Measurements from ENCODE around the gene RAI14. TPM values are rescaled to one million over a fixed set of nuclear protein-coding genes. Genes with fewer than 3 reads are reported as not detected.
"Not testable (repeated sequence)": the region's sequence is repeated elsewhere in the genome, so short reads cannot be mapped to it uniquely, and the experiment has no call there.

Gene RAI14
- total RNA-seq, 1 donor from 2014 or later: 174 TPM

DNA sequence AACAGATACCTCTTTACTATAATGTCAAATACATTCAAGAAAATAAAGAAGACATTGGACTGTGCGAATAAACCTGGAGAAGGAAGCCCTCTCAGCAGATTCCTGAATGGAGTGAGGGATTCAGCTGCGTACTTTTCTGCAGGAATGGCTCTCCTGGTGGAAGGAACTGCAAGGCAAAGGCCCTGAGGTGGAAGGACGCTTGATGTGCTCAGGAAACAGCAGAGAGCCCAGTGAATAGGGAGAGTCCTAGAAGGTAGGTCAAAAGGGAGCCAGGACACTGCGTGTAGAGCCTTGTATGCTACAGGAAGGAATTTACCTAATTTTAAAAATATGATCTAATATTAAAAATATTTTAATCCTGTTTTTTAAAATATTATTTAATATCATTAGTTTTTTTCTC, 114.4 kb downstream of the RAI14 start:
- DNase-seq (ENCODE audit: low read depth): no peak

DNA sequence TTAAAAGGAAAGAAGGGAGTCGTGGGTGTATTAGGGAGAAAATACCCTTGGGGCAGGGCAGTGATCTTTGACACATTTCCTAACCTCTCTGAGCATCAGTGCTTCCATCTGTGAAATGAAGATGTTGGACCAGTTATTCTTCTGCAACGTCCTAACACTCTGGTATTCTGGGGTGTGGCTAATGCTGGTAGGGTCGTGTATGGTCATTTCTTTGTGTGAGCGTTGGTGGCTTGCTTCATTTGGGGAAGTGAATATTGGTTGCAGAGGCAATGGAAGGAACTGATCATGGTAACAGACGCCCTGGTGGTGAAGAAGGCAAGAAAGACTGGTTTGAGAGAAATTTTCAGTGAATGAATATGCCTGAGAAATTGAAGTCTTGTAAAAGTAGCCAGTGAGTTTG, 114.9 kb downstream of the RAI14 start:
- DNase-seq (ENCODE audit: low read depth): no peak

DNA sequence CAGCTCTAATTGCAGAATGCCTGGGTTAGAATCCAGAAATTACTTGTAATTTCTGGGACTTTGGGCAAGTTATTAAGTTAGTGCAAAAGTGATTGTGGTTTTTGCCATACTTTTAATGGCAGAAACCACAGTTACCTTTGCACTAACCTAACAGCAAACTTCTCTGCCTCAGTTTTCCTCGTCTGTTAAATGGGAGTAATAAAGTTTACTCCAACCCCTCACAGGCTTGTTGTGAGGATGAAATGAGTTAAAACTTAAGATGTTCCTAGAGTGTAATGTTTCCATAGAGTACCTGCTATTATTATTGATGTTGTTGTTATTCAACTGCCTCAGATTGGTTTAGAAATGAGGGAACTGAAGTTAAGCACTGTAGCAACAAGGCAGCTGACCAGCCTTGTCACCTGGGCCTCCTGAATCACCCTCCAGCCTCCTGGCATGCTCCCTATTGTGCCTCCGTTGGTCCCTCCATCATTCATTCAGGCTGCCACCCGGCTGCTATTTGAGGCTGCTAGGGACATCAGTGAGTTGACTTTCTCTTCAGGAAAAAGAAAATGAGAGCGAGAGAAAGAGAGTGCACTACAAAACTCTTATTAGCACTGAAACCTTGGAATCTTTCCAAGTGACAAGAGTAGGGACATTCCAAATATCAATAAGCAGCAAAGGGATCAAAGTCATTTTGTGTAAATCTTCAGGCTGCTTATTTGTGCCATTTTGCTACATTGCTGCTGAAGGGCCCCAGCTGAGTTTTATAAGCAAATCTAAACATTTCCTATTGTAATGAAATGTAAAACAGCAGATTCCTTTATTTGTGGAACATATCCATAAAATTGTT, 116.4 kb downstream of the RAI14 start:
- no peak for DNase-seq (ENCODE audit: low read depth)

DNA sequence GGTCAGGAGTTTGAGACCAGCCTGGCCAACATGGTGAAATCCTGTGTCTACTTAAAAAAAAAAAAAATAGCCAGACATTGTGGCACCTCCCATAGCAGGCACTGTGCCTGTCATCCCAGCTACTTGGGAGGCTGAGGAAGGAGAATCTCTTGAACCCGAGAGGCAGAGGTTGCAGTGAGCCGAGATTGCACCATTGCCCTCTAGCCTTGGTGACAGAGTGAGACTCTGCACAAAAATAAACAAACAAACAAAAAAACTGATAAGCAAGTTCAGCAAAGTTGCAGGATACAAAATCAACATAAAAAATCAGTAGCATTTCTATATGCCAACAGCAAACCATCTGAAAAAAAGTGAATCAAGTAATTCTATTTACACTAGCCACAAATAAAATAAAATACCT, 118.0 kb downstream of the RAI14 start:
- DNase-seq (ENCODE audit: low read depth): no peak

DNA sequence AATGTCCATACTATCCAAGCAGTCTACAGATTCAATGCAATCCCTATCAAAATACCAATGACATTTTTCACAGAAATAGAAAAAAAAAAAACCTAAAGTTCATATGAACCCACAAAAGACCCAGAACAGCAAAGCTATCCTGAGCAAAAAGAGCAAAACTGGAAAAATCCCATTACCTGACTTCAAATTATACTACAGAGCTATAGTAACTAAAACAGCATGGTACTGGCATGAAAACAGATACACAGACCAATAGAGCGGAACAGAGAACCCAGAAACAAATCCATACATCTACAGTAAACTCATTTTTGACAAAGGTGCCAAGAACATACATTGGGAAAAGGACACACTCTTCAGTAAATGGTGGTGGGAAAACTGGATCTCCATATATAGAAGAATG, 118.5 kb downstream of the RAI14 start:
- not testable (repeated sequence) for DNase-seq (ENCODE audit: low read depth)

DNA sequence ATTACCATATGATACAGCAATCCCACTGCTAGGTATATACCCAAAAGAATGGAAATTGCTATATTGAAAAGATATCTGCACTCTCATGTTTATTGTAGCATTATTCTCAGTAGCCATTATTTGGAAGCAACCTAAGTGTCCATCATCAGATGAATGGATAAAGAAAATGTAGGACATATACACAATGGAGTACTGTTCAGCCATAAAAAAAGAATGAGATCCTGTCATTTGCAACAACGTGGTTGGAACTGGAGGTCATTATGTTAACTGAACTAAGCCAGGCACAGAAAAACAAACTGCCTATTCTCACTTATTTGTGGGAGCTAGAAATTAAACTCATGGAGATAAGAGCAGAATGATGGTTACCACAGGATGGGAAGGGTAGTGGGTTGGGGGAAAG, 119.8 kb downstream of the RAI14 start:
- DNase-seq (ENCODE audit: low read depth): no peak

DNA sequence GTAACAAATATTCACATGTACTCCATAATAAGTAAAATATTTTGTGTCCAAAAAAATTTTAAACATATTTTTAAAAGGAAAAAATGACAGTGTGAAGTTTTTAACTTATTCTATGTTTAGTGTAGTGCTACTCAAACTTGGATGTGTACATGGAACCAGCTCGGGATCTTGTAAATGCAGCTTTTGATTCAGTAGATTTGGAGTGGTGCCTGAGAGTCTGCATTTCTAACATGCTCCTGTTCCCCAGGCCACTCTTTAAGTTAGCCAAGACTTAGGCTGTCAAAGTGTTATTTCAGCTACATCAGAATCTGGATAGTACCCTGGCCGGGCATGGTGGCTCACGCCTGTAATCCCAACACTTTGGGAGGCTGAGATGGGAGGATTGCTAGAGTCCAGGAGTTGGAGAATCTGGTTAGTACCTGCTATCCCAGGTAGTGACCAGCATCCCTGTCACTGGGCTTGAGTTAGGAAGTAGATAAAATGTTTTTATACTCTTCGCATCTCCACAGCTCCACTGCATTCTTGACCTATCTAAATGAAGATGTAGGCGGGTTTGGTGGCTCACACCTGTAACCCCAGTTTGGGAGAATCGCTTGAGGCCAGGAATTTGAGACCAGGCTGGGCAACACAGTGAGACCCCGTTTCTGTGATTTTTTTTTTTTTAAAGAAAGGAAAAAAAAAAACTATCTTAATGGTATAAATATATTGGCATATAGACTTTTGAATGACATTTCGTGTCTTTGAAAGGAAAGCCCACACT, 122.1 kb downstream of the RAI14 start:
- no peak for DNase-seq (ENCODE audit: low read depth)

DNA sequence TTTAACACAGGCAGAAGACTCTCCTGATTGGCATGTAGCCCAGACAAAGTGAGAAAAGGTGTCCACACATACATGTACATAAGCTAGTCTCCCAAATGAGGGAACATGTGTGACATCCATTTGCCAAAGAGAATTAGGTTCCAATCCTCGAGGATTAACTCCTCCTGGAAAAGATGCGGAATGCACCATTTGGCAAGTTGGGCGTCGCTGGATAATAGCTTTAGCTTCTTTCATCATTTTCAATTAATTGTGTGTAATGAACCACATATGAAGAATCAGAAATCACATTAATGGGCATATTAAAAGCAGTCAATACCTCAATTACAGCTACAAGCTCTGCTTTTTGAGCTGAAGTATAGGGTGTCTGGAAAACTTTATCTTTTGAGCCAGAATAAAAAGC, 127.8 kb downstream of the RAI14 start:
- not testable (repeated sequence) for DNase-seq (ENCODE audit: low read depth)

DNA sequence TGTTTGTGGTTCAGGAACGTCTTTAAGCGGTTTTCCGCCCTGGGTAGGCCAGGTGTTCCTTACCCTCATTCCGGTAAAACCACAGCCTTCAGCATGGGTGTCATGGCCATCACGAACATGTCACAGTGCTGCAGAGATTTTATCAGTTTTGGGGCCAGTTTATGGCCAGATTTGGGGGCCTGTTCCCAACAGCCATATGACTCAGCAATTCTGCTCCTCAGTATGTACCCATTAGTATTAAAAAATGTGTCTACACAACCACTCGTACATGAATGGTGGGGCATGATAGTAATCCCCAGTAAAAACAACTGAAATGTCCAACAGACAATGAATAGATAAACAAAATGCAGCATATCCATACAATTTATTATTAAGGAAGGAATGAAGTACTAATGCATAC, 130.9 kb downstream of the RAI14 start:
- DNase-seq (ENCODE audit: low read depth): no peak

DNA sequence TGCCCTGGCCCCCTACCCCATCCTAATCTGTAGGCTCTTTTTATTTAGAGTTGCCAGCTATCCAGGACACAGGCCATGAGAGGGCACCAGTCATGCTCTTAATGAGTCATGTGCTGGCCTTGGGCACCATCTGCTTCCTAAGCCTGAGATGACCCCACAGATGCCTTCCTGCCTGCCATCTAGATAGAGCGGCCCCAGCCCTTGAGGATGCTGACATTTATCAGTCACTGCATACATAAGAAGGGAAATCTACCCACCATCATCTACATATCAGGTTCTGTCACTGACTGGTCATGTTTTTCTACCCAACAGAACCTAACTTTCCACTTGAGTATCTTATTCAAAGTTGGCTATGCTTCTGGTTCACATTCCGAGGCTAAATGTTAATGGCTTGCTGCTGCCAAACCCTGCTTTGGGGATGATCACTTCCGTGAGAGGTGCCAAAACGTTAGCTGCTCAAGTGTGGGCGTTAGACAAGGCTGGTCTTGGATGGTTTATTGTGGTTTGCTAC, 132.9 kb downstream of the RAI14 start:
- peak; percentile 54 for DNase-seq (ENCODE audit: low read depth)

DNA sequence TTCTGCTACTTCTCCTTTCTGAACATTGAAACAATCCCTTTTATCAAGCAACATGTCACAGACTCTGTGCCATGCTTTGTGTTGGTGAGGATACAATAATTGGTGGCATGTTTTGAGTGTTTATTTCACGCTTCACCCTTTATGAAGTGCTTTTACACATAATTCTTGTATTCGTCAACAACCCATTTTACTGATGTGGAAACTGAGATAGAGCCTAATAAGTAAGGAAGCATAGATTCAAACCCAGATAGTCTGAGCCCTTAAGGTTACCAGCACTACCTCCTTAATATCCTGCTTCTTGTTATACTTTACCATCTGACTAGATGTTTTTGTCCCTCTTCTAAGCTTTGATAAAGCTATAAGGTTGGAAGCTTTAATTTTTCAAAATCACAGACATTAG, 133.5 kb downstream of the RAI14 start:
- DNase-seq (ENCODE audit: low read depth): no peak

DNA sequence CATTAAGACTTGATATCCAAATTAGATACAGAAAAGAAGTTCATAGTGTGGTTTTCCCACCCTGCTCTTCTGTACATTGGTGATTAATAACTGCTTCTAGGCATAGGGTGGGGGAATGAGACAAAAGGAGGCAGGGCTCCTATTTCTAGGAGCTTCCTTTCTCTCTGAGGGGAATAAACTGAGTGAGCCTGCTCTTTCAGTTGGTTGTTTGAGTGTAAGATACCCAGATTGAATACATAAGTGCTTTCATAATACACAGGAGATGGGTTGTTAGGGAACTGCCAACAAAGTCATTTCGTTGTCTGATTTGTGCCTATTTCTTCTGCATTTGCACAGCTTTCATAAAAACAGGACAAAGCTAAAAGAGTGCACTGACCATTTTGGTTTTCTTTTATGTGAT, 133.9 kb downstream of the RAI14 start:
- DNase-seq (ENCODE audit: low read depth): no peak

DNA sequence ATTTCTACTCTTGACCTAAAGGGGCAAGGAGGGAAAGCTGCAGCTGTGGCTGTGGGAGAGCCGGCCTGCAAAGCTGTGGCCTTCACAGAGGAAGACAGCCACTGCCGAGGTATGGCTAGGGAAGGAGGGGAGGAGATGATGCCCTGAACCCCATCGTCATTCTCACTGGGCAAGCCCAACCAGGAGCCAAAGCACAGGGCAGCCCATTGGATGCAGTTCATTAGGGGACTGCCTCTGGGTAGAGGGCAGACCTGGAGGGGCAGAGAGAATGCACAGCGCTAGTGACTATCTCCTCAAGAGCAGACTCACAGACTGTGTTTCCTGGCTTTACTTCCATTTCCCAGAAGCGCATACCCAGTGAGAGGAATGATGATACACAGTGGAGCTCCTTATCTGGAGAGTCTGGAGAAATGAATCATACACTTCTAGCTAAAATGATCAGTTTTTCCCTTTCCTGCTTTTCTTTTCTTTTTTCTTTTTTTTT, 135.7 kb downstream of the RAI14 start:
- no peak for DNase-seq (ENCODE audit: low read depth)

DNA sequence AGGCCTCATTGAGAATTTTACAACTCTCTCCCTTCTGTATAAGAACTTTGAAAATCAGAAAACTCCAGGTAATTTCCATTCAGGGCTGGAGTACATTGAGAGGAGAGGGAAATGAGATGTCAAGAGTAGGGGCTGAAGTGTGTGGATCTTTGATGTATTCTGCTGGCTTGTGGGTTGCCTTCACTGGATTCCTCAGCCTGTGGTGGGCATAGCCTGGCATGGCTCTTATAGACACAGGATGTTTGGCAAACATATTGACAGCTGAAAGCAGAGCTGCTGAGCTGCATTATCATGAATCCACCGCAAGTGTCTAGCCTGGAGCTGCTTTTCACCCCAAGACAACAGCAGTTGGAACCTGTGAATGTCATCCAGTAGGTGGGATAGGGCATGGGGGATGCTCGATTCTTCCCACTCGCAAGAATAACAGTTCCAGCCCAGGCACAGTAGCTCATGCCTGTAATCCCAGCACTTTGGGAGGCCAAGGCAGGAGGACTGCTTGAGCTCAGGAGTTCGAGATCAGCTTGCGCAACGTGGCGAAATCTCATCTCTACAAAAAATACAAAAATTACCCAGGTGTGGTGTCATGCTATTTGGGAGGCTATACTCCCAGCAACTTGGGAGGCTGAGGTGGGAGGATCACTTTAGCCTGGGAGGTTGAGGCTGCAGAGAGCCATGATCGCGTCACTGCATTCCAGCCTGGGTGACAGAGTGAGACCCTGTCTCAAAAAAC, 146.9 kb downstream of the RAI14 start:
- no peak for DNase-seq (ENCODE audit: low read depth)

DNA sequence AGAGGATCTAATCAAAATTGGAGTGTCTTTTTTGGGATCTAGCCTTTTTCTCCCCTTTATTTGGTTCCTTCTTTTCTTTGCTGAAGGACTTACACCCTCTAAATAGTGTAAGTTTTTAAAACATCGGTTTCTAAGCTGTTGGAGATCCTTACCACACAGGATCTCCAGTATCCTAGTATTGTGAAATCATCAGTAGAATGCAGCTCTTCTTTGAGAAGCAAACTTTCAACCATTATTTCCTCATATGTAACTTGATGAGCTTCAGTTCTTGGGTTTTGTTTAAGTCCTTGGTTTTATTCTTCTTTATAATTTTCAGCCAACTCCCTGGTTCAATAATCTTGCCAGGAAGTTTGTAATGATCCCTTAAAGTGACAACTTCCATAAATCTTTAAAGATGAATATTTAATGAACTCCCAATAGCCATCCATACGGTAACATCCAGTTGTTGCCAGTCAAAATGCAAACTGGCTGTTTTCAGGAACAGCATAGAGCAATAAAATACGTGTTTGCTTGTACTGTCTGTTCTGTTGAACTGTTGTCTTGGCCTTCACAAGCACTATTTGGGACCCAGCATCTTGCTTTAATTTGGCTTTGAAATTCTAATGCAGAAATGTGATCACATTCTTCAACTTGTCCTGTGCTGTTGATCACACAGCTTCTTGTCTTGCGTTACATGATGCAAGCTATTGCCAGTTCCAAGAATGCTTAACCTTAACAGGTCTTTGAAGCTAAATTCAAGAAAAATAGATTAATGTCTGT, 148.0 kb downstream of the RAI14 start:
- DNase-seq (ENCODE audit: low read depth): no peak

DNA sequence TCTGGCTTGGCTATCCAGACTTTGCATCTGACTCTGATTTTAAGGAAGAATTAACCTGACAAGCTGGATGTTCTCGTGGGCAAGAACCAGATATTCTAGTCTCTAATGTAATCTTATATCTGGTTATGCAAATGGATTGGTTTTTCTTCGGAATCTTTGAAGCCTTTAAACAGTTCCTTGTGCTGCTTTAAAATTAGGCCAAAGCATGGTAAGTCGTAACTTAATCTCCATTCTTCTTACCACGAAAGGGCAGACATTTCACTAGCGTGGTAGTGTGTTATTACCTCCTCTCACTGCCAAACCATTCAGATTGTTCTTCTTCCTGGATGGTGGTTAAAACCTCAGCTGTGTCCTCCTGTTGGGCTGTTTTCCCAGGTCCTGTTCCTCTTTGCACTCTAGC, 148.8 kb downstream of the RAI14 start:
- DNase-seq (ENCODE audit: low read depth): no peak

DNA sequence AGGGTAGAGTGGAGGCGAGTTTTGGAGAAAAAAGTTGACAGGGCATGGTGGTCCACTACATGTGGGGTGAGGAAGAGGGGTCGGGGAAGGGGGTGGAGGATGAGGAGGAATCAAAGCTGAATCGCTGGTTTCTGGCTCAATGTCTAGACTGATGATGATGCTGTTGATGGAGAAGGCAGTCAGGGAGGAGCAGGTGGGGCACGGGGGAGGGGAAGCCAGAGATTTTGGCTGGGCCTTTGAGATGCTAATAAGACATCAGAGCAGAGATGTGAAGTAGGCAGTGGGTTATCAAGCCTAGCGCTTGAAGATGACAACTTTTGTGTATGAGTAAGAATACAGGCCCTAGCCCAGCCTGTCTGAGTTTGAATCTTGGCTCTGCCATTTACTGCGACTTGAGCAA, 150.4 kb downstream of the RAI14 start:
- DNase-seq (ENCODE audit: low read depth): no peak

DNA sequence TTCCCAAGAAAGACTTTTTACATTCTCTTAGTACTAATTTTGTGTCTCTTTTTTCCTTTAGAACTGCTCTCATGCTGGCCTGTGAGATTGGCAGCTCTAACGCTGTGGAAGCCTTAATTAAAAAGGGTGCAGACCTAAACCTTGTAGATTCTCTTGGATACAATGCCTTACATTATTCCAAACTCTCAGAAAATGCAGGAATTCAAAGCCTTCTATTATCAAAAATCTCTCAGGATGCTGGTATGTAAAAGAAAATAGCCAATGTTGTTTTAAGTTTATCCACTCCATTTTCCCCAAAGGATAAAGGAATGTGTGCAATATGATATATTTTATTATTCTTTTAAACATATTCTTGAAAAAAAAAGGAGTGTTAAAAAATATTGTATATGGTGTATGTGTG, 155.6 kb downstream of the RAI14 start:
- DNase-seq (ENCODE audit: low read depth): no peak

DNA sequence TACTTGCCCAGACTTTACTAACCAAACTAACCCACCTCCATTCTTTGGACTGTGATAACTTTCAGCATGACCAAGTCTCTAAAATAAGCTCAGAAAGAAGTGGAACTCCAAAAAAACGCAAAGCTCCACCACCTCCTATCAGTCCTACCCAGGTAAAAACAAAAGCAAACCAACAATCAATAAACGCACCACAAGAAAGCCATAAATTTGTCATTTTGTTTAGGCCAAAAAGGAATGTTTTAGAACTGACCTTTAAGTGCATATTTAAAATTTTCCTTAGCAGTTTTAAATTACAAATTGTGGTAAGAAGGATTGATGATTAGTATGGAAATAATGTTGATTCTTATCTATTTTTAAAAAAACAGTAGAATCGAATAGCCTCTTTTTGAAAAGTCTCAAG, 157.4 kb downstream of the RAI14 start:
- no peak for DNase-seq (ENCODE audit: low read depth)

DNA sequence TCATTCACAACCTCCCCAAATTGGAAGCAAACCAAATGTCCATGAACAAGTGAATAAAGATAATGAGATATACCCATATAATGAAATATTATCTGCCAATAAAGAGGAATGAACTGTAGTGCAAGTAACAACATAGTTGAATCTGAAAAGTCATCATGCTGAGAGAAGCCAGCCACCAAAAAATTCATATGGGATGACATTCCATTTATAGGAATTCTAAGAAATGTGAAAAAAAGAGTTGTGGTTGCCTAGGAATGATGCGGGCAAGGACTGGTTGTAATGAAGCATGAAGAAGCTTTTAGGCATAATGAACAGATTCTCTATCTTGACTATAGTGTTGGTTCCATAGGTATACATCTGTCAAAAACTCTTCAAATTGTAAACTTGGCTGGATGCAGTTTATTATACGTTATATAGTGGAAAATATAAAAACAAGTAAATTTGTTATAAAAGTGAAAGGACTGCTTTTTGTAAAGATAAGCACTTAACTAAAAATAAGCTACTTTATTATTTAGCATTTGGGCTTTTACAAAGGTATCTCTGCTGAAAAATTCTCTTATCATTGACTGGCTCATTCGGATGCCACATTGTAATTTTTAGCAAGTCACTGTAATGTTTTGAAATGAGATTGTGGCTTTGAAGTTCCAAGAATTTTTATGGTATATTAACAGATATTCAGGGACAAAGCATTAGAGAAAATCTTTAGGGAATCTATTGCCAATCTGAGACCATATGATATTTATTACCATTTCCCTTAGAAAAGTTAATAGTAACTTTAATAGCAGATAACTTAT, 161.6 kb downstream of the RAI14 start:
- peak; percentile 25 for DNase-seq (ENCODE audit: low read depth)

DNA sequence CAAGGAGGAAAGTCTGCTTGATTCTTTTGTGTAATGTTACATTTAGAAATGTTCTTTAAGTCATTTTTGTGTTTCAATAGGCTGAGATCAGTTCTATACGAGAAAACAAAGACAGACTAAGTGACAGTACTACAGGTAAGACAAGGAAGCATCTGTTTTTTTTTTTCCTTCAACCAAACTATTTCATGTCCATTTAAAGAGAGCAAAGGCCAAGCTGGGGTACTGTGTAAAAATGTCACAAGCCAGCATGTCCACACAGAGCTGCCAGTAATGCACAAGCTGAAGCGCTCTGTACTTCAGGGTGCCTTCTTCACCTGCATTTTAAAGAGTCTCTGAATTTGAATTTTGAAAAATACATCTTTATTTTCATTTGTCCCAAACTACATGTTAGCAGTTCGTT, 162.6 kb downstream of the RAI14 start:
- no peak for DNase-seq (ENCODE audit: low read depth)

Measured in renal cortical epithelial cell (primary cell).